Mesenchymal stem cell (in vitro differentiated cells and primary cell): ENCODE measurements around the gene NCKAP1.
"Not testable (repeated sequence)": the region's sequence is repeated elsewhere in the genome, so short reads cannot be mapped to it uniquely, and the experiment has no call there.

Source experiments
- DNase-seq: peaks from one replicate; pipeline ENCODE4 v3.0.0-alpha.2; 2013
- H2AFZ ChIP-seq: one replicate; pipeline ENCODE4 v1.6.1; 2013; ENCODE audit warnings: low read depth, mild to moderate bottlenecking, control low read depth, inconsistent platforms, low read length, moderate library complexity
- H2AK5ac ChIP-seq: 2 replicates; pipeline ENCODE4 v1.6.1; 2013; ENCODE audit warnings: low read length, moderate library complexity, mild to moderate bottlenecking, inconsistent platforms; ENCODE audit not compliant: severe bottlenecking
- H2BK120ac ChIP-seq: one replicate; pipeline ENCODE4 v1.6.1; 2013; ENCODE audit warnings: low read depth, mild to moderate bottlenecking, inconsistent platforms, low read length, moderate library complexity
- H2BK12ac ChIP-seq, 2 experiments: one replicate each; pipeline ENCODE4 v1.6.1; 2013; ENCODE audit warnings: inconsistent platforms in 2 of 2, low read length in 2 of 2, mild to moderate bottlenecking in 2 of 2, moderate library complexity in 2 of 2, control low read depth in 1 of 2
- H2BK15ac ChIP-seq: one replicate; pipeline ENCODE4 v1.6.1; 2013; ENCODE audit warnings: mild to moderate bottlenecking, low read depth, inconsistent platforms; ENCODE audit not compliant: poor library complexity, severe bottlenecking
- H2BK5ac ChIP-seq: 2 replicates; pipeline ENCODE4 v1.6.1; 2013; ENCODE audit warnings: low read depth, mild to moderate bottlenecking, low read length, control low read depth, inconsistent platforms; ENCODE audit not compliant: poor library complexity, severe bottlenecking
- H3K14ac ChIP-seq, 2 experiments: one replicate each; pipeline ENCODE4 v1.6.1; 2013; ENCODE audit warnings: inconsistent platforms in 2 of 2, low read length in 2 of 2, control low read depth in 1 of 2, mild to moderate bottlenecking in 1 of 2, moderate library complexity in 1 of 2
- H3K18ac ChIP-seq, 2 experiments: one replicate each; pipeline ENCODE4 v1.6.1; 2013; ENCODE audit warnings: inconsistent platforms in 2 of 2, low read length in 2 of 2, control low read depth in 1 of 2, low read depth in 1 of 2, mild to moderate bottlenecking in 1 of 2
- H3K23ac ChIP-seq, 2 experiments: one replicate each; pipeline ENCODE4 v1.6.1; 2013; ENCODE audit warnings: inconsistent platforms in 2 of 2, low read length in 2 of 2, mild to moderate bottlenecking in 2 of 2, moderate library complexity in 2 of 2, control low read depth in 1 of 2
- H3K27ac ChIP-seq: 2 replicates; pipeline ENCODE4 v1.5.1; 2013; ENCODE audit warnings: mild to moderate bottlenecking, moderate library complexity, low read length, control low read depth, inconsistent platforms; ENCODE audit not compliant: poor library complexity, severe bottlenecking
- H3K27me3 ChIP-seq, 2 experiments: 2 replicates each; pipeline versions ENCODE4 v1.6.1 to v1.7.0; 2013; ENCODE audit warnings: low read length in 2 of 2, mild to moderate bottlenecking in 2 of 2, moderate library complexity in 2 of 2, control low read depth in 1 of 2, inconsistent platforms in 1 of 2; ENCODE audit not compliant: control insufficient read depth in 1 of 2, insufficient read depth in 1 of 2
- H3K36me3 ChIP-seq, 2 experiments: 2 replicates each; pipeline versions ENCODE4 v1.6.1 to v1.7.0; 2013; ENCODE audit warnings: low read length in 2 of 2, control low read depth in 1 of 2, inconsistent platforms in 1 of 2, low read depth in 1 of 2, mild to moderate bottlenecking in 1 of 2; ENCODE audit not compliant: insufficient read depth in 2 of 2, control insufficient read depth in 1 of 2
- H3K4ac ChIP-seq, 2 experiments: one replicate each; pipeline ENCODE4 v1.6.1; 2013; ENCODE audit warnings: inconsistent platforms in 2 of 2, low read length in 2 of 2, mild to moderate bottlenecking in 2 of 2, moderate library complexity in 2 of 2, control low read depth in 1 of 2, low read depth in 1 of 2
- H3K4me1 ChIP-seq: 2 replicates; pipeline ENCODE4 v1.6.1; 2013; ENCODE audit warnings: low read depth, low read length, control low read depth; ENCODE audit not compliant: control insufficient read depth, insufficient read depth
- H3K4me2 ChIP-seq: 2 replicates; pipeline ENCODE4 v1.6.1; 2013; ENCODE audit warnings: low read length, mild to moderate bottlenecking, inconsistent platforms; ENCODE audit not compliant: poor library complexity, severe bottlenecking
- H3K4me3 ChIP-seq, 2 experiments: 2 replicates each; pipeline versions ENCODE4 v1.5.1 to v1.7.0; 2013; ENCODE audit warnings: low read length in 2 of 2, mild to moderate bottlenecking in 2 of 2, control low read depth in 1 of 2, low read depth in 1 of 2; ENCODE audit not compliant: insufficient read depth in 1 of 2
- H3K79me1 ChIP-seq: replicated peaks from 2 replicates; pipeline ENCODE4 v1.6.1; 2013; ENCODE audit warnings: mild to moderate bottlenecking, control low read depth, low read length, inconsistent platforms; ENCODE audit not compliant: poor library complexity, severe bottlenecking
- H3K9ac ChIP-seq: 2 replicates; pipeline ENCODE4 v1.7.0; 2013; ENCODE audit warnings: mild to moderate bottlenecking, low read length, moderate library complexity
- H3K9me3 ChIP-seq: 2 replicates; pipeline ENCODE4 v1.7.0; 2013; ENCODE audit warnings: mild to moderate bottlenecking, low read length; ENCODE audit not compliant: control insufficient read depth
- H4K8ac ChIP-seq: one replicate; pipeline ENCODE4 v1.6.1; 2013; ENCODE audit warnings: inconsistent platforms, mild to moderate bottlenecking, low read length, moderate library complexity
- H4K91ac ChIP-seq: one replicate; pipeline ENCODE4 v1.6.1; 2013; ENCODE audit warnings: mild to moderate bottlenecking, low read length, inconsistent platforms
- WGBS: methylation state at CpG from one replicate; pipeline ENCODE4 v1.1.7; 2013; ENCODE audit warnings: mixed read lengths; 5-methylcytosine and 5-hydroxymethylcytosine counted together

NCKAP1 gene

DNA sequence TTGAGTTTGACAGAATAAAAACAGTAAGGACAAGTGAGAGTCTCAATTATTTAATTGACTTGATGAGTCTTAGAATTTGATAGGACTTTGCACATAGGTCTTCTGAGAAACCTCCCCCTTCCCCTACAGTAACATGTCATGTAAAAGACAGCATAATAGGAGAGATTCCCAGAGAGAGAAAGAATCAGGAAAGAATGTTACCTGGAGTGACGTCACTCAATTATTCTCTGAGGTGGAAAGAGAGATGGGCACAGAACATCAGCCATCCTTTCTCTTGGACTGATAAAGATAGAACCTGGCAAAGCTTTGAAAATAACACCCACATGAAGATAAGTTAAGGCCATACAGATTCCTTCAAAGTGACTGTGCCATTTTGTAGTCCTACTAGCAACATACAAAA lies 152.5 kb downstream of the NCKAP1 start:
- 100% methylated on average over 1 of the region's 1 CpG for WGBS

GRCh38 chr2:182883451-182883850 lies 154.8 kb downstream of the NCKAP1 start:
- H3K14ac ChIP-seq, result no peak overlapping the region
- no peak overlapping the region for H3K4me3 ChIP-seq
- no peak overlapping the region for H4K91ac ChIP-seq
- no peak overlapping the region for H3K23ac ChIP-seq
- no peak overlapping the region for H3K9ac ChIP-seq
- WGBS, result 20% methylated on average over 1 of the region's 2 CpGs
- H3K4me1 ChIP-seq, result no peaks in the 10 kb centered on the region
- H3K4me2 ChIP-seq, result no peak overlapping the region
- H3K27ac ChIP-seq, result no peak overlapping the region
- H3K18ac ChIP-seq, result no peak overlapping the region
- no peaks in the 10 kb centered on the region for H3K9me3 ChIP-seq
- no peak overlapping the region for H2BK15ac ChIP-seq
- no peaks in the 10 kb centered on the region for H3K79me1 ChIP-seq
- H4K8ac ChIP-seq, result no peak overlapping the region
- peak; percentile 29 for DNase-seq
- no peaks in the 10 kb centered on the region for H3K27me3 ChIP-seq
- H3K36me3 ChIP-seq, result no peaks in the 10 kb centered on the region
- H3K4ac ChIP-seq, result no peak overlapping the region
- H2BK120ac ChIP-seq, result no peak overlapping the region
- no peak overlapping the region for H2BK5ac ChIP-seq
- no peak overlapping the region for H2BK12ac ChIP-seq
- H2AK5ac ChIP-seq, result no peak overlapping the region
- H2AFZ ChIP-seq, result no peak overlapping the region

More for the DNA sequence above, 152.5 kb downstream of the NCKAP1 start:
- Histone ChIP-seq H3K4ac (no peak overlapping the region), H3K23ac (no peak overlapping the region), H4K91ac (no peak overlapping the region), H2BK120ac (no peak overlapping the region), H2BK15ac (no peak overlapping the region), H3K36me3 (no peaks in the 10 kb centered on the region), H2AFZ (no peak overlapping the region), H2AK5ac (no peak overlapping the region), H3K14ac (no peak overlapping the region), H3K4me2 (no peak overlapping the region), H2BK5ac (no peak overlapping the region), H4K8ac (no peak overlapping the region), H3K27ac (no peak overlapping the region), H3K9me3 (no peaks in the 10 kb centered on the region), H3K79me1 (no peaks in the 10 kb centered on the region), H3K4me3 (no peak overlapping the region), H3K4me1 (no peaks in the 10 kb centered on the region), H3K18ac (no peak overlapping the region), H3K27me3 (no peaks in the 10 kb centered on the region), H3K9ac (no peak overlapping the region), H2BK12ac (peak overlapping the region in 1 of 2 experiments; percentile 52)
- no peak for DNase-seq

DNA sequence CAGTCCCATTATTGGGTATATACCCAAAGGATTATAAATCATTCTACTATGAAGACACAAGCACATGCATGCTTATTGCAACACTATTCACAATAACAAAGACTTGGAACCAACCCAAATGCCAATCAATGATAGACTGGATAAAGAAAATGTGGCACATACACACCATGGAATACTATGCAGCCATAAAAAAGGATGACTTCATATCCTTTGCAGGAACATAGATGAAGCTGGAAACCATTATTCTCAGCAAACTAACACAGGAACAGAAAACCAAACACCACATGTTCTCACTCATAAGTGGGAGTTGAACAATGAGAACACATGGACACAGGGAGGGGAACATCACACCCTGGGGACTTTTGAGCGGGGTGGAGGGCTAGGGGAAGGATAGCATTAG lies 158.2 kb downstream of the NCKAP1 start:
- not testable (repeated sequence) for H3K4me1 ChIP-seq, H3K9ac ChIP-seq, H2BK12ac ChIP-seq, H3K36me3 ChIP-seq, H3K27ac ChIP-seq, H3K4me2 ChIP-seq, H4K8ac ChIP-seq, H3K27me3 ChIP-seq, DNase-seq, H2AK5ac ChIP-seq, H3K23ac ChIP-seq, H3K18ac ChIP-seq, H3K4ac ChIP-seq, H3K14ac ChIP-seq, H3K79me1 ChIP-seq, H2BK5ac ChIP-seq, H2BK120ac ChIP-seq, H3K9me3 ChIP-seq, H2BK15ac ChIP-seq, H2AFZ ChIP-seq, H4K91ac ChIP-seq, H3K4me3 ChIP-seq
- 100% methylated on average over 1 of the region's 1 CpG for WGBS

GRCh38 chr2:182876653-182877052 lies 161.6 kb downstream of the NCKAP1 start:
- not testable (repeated sequence) for H3K27me3 ChIP-seq, H3K9me3 ChIP-seq, H3K79me1 ChIP-seq, H3K36me3 ChIP-seq, H3K14ac ChIP-seq, H4K91ac ChIP-seq, H3K9ac ChIP-seq, H2BK15ac ChIP-seq, H4K8ac ChIP-seq, H2AFZ ChIP-seq, H3K4me1 ChIP-seq, H3K4ac ChIP-seq, H3K4me3 ChIP-seq, H2AK5ac ChIP-seq, DNase-seq, H3K18ac ChIP-seq, H2BK12ac ChIP-seq, H2BK5ac ChIP-seq, H3K4me2 ChIP-seq, H3K23ac ChIP-seq, H3K27ac ChIP-seq, H2BK120ac ChIP-seq
- no CpG with 5 or more reads among the region's 1 CpG for WGBS
